Right kidney (tissue), 1 donor: ENCODE results near the gene OR2D3.
"Not testable (repeated sequence)": the region's sequence is repeated elsewhere in the genome, so short reads cannot be mapped to it uniquely, and the experiment has no call there.

Experiments
- DNase-seq: peaks from one replicate; pipeline ENCODE4 v3.0.0-alpha.2; 2016

OR2D3 gene

GRCh38 chr11:6928916-6929315, 8.1 kb downstream of the OR2D3 start:
- no peak for DNase-seq

- no peak for DNase-seq
These were observed 10.4 kb downstream of the OR2D3 start for GRCh38 chr11:6931146-6931713.

GRCh38 chr11:6932145-6932544, 11.3 kb downstream of the OR2D3 start:
- DNase-seq = no peak

- no peak for DNase-seq
These were observed 21.2 kb downstream of the OR2D3 start for GRCh38 chr11:6941970-6942369.

GRCh38 chr11:6943131-6943530, 22.3 kb downstream of the OR2D3 start:
- no peak for DNase-seq

- not testable (repeated sequence) for DNase-seq
These were observed 33.4 kb downstream of the OR2D3 start for GRCh38 chr11:6954248-6954647.

GRCh38 chr11:6962141-6962540, 41.3 kb downstream of the OR2D3 start:
- DNase-seq = no peak

- DNase-seq = no peak
These were observed 41.9 kb downstream of the OR2D3 start for GRCh38 chr11:6962673-6963072.

GRCh38 chr11:6968816-6969215, 48.0 kb downstream of the OR2D3 start:
- no peak for DNase-seq

- not testable (repeated sequence) for DNase-seq
These were observed 49.1 kb downstream of the OR2D3 start for GRCh38 chr11:6969854-6970253.
